Measurements from ENCODE around the gene SPRED1.

SPRED1 gene

GRCh38 chr15:38369936-38370478, 117.4 kb downstream of the SPRED1 start:
- no peak for DNase-seq

GRCh38 chr15:38373016-38373415, 120.4 kb downstream of the SPRED1 start:
- no peak for DNase-seq

- no peak for DNase-seq
Measured at GRCh38 chr15:38374029-38374428, 121.4 kb downstream of the SPRED1 start.

GRCh38 chr15:38374556-38374955, 121.9 kb downstream of the SPRED1 start:
- DNase-seq: no peak

- no peak for DNase-seq
Measured at GRCh38 chr15:38376081-38376480, 123.4 kb downstream of the SPRED1 start.

- DNase-seq: no peak
Measured at GRCh38 chr15:38377636-38378035, 125.0 kb downstream of the SPRED1 start.

- no peak for DNase-seq
Measured at GRCh38 chr15:38378161-38378560, 125.5 kb downstream of the SPRED1 start.

GRCh38 chr15:38389924-38390542, 137.4 kb downstream of the SPRED1 start:
- peak; percentile 19 to 52 (median 28) for DNase-seq

GRCh38 chr15:38391191-38391590, 138.6 kb downstream of the SPRED1 start:
- no peak for DNase-seq

GRCh38 chr15:38398134-38398533, 145.5 kb downstream of the SPRED1 start:
- no peak for DNase-seq

GRCh38 chr15:38401106-38401505, 148.5 kb downstream of the SPRED1 start:
- DNase-seq: no peak

GRCh38 chr15:38401701-38402100, 149.1 kb downstream of the SPRED1 start:
- no peak for DNase-seq

- DNase-seq: no peak
Measured at GRCh38 chr15:38406436-38406835, 153.8 kb downstream of the SPRED1 start.
